Activated naive CD4-positive, alpha-beta T cell treated with anti-CD3 and anti-CD28 coated beads, Interleukin-2, amount 50 U/mL, for 16 hours (primary cell): ENCODE data around the gene GCNT2.
A peak's percentile ranks its signal among the peaks of the same experiment; 100 is the strongest.
"Not testable (repeated sequence)": the region's sequence is repeated elsewhere in the genome, so short reads cannot be mapped to it uniquely, and the experiment has no call there.

Source experiments
- DNase-seq: peaks from one replicate; pipeline ENCODE4 v3.0.0-alpha.2; 2020

The GCNT2 gene

GRCh38 chr6:10521104-10521808, at the start of gene GCNT2:
GCNT2 (plus strand) TSS chr6:10521351; CDS start chr6:10528912, 7,561 bp downstream.
- no peak for DNase-seq

- no peak for DNase-seq
Observed at GRCh38 chr6:10472634-10473033, 48.5 kb upstream of the GCNT2 start.

GRCh38 chr6:10478187-10479040, 42.7 kb upstream of the GCNT2 start:
- no peak for DNase-seq

DNA sequence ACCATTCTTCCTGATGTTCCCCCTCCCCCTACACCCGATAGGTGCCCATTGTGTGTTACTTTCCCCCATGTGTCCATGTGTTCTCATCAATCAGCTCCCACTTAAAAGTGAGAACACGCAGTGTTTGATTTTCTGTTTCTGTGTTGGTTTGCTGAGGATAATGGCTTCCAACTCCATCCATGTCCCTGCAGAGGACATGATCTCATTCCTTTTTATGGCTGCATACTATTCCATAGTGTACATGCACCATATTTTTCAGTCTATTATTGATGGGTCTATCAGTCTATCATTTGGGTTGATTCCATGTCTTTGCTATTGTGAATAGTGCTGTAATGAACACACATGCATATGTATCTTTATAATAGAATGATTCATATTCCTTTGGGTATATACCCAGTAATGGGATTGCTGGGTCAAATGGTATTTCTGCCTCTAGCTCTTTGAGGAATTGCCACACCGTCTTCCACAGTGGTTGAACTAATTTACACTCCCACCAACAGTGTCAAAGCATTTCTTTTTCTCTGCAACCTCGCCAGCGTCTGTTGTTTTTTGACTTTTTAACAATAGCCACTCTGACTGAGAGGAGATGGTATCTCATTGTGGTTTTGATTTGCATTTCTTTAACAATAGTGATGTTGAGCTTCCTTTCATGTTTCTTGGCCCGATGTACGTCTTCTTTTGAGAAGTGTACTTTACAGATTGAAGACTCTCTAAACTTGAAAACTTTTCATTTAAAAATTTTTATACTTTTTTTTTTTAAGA, 41.0 kb upstream of the GCNT2 start:
- DNase-seq: no peak

GRCh38 chr6:10481101-10481500, 40.0 kb upstream of the GCNT2 start:
- DNase-seq: no peak

DNA sequence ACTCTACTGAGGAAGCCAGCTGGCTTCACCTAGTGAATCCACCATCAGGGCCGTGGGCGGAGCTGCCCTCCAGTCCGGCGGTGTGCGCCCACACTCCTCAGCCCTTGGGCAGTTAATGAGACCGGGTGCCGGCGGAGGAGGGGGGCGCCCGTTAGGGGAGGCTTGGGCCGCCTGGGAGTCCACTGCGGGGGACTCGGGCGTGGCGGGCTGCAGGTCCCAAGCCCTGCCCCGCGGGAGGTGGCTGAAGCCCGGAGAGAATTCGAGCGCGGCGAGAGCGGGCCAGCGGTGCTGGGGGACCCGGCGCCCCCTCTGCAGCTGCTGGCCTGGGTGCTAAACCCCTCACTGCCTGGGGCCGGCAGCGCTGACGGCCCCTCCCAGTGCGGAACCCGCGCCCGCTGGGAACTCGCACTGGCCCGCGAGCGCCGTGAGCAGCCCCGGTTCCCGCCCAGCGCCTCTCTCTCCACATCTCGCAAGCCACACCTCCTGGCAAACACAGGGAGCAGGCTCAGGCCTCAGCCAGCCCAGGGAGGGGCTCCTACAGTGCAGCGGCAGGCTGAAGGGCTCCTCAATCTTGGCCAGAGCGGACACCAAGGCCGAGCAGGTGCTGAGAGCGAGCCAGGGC, 38.4 kb upstream of the GCNT2 start:
- no peak for DNase-seq

- DNase-seq: no peak
Observed at GRCh38 chr6:10484912-10485311, 36.2 kb upstream of the GCNT2 start.

DNA sequence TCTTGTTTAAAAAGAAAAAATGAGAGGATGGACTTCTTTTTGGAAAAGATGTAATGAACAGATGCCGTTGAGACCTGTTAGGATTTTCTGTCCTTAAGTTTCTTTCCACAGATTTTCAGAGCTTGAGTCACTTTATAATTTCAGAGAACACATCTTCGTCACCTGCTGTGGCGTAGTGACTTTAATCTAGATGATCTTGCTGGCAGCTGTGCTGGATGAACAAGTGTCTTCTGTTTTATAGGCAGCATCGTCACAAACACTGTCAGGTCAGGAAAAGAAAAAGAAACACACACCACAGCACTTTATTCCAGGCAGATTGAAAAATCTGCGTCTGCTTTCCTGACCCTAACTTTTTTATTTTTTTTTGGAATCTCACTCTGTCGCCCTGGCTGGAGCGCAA, 35.7 kb upstream of the GCNT2 start:
- no peak for DNase-seq

DNA sequence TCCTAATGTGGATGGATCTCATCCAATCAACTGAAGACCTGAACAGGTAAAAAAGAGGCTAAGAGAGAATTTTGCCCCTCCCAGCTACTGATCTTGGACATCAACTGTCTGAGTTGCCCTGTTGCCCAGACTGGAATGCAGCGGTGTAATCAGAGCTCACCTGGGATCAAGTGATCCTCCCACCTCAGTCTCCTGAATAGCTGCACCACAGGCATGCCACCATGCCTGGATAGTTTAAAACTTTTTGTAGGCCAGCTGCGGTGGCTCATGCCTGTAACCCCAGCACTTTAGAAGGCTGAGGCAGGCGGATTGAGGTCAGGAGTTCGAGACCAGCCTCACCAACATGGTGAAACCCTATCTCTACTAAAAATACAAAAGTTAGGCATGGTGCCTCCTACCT, 34.9 kb upstream of the GCNT2 start:
- no peak for DNase-seq

DNA sequence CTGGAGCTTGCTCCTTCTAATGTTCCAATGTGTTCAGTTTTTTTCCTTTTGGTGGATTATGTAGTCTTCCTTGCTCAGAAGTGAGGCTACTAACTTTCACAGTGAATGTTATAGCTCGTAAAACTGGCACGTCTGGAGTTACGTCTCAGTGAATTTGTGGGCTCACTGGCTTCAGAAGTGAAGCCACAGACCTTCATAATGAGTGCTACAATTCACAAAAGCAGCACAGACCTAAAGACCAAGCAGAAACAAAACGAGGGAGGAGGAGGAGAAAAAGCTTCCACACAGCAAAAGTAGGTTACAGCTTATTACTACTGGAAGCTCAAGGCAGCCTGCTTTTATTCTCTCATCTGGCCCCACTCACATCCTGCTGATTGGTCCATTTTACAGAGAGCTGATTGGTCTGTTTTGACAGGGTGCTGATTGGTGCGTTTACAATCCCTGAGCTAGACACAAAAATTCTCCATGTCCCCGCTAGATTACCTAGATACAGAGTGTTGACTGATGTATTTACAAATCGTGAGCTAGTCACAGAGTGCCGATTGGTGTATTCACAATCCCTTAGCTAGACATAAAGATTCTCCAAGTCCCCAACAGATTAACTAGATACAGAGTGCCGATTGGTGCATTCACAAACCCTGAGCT, 34.1 kb upstream of the GCNT2 start:
- not testable (repeated sequence) for DNase-seq

DNA sequence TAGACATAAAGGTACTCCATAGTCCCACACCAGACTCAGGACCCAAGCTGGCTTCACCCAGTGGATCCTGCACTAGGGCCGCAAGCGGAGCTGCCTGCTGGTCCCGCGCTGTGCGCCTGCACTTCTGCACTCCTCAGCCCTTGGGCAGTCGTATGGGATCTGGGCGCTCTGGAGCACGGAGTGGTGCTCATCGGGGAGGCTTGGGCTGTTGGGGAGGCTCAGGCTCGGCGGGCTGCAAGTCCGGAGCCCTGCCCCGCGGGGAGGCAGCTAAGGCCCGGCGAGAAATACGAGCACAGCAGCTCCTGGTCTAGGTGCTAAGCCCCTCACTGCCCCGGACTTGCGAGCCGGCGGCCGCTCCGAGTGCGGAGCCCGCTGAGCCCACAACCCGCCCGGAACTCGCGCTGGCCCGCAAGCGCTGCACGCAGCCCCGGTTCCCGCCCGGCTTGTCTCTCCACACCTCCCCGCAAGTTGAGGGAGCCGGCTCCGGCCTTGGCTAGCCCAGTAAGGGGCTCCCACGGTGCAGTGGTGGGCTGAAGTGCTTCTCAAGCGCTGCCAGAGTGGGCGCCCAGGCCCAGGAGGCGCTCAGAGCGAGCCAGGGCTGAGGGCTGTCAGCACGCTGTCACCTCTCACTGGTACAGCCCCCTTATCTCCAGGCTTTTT, 33.4 kb upstream of the GCNT2 start:
- DNase-seq: no peak

DNA sequence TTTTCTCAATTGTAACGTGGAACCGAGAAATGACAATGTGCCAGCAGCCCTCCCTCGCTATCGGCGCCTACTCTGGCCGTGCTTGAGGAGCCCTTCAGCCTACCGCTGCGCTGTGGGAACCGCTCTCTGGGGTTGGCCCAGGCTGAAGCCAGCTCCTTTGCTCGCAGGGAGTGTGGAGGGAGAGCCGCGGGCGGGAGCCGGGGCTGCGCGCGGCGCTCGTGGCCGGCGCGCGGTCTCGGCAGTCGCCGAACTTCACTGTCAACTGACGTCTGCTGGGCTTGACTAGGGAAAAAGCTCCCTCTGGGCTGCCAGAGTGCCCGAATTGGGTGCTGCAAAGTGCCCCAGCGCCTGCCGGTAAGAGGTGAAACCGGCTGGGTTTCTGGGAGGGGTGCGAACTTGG, 29.7 kb upstream of the GCNT2 start:
- DNase-seq: no peak

DNA sequence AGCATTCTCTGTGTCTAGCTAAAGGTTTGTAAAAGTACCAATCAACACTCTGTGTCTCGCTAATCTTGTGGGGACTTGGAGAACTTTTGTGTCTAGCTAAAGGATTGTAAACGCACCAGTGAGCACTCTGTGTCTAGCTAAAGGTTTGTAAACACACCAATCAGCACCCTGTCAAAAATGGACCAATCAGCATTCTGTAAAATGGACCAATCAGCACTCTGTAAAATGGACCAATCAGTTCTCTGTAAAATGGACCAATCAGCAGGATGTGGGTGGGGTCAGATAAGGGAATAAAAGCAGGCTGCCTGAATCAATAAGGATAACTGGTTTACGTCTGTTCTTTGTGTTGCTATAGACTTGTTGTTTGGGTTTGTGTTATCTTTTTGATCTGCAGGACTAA, 29.2 kb upstream of the GCNT2 start:
- DNase-seq: not testable (repeated sequence)

- DNase-seq: no peak
Observed at GRCh38 chr6:10495029-10495428, 26.1 kb upstream of the GCNT2 start.

DNA sequence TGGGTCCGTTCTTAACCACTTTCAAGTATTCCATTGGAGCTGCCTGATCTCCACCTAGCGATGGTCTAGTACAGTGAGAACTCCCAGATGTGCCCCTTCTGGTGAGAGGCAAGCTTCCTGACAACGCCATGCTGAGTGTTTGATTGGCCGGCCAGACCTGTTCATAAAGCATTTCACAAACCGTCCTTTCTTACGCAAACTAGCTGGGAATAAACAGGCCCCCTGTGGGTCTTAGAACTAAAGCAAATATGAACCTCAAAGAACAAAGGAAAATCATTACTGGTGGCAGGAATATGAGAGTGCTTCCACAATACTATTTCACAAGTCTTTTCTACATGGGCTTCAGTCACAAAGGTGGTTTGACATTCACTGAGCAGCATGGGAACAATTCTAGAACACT, 15.6 kb upstream of the GCNT2 start:
- DNase-seq: no peak

DNA sequence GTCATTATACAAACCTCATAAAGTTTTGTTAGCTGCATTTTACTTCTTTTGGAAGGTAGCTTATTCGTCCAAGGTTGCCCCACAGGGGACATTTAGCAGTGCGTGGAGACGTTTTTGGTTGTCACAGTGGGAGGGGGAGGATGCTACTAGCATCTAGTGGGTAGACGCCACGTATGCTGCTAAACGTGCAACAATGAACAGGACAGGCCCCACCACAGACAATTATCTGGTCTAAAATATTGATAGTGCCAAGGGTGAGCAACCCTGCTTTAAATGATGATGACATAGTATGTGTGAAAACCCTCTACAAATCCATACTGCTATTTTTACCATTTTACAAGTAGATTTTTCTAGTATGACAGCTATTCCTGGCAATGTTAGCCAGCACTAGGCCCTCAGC, 13.9 kb upstream of the GCNT2 start:
- DNase-seq: no peak

DNA sequence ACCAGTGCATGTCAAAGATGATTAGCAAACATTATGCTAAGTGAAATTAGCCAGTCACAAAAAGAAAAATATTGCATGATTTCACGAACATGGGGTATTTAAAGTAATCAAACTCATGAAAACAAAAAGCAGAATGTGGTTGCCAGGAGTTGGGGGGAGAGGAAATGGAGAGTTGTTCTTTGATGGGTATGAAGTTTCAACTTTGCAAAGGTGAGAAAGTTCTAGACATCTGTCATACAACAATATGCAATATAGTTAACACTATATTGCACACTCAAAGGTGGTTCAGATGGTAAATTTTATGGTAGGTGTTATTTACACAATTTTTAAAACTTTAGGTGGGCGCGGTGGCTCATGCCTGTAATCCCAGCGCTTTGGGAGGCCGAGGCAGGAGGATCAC, 13.4 kb upstream of the GCNT2 start:
- no peak for DNase-seq

DNA sequence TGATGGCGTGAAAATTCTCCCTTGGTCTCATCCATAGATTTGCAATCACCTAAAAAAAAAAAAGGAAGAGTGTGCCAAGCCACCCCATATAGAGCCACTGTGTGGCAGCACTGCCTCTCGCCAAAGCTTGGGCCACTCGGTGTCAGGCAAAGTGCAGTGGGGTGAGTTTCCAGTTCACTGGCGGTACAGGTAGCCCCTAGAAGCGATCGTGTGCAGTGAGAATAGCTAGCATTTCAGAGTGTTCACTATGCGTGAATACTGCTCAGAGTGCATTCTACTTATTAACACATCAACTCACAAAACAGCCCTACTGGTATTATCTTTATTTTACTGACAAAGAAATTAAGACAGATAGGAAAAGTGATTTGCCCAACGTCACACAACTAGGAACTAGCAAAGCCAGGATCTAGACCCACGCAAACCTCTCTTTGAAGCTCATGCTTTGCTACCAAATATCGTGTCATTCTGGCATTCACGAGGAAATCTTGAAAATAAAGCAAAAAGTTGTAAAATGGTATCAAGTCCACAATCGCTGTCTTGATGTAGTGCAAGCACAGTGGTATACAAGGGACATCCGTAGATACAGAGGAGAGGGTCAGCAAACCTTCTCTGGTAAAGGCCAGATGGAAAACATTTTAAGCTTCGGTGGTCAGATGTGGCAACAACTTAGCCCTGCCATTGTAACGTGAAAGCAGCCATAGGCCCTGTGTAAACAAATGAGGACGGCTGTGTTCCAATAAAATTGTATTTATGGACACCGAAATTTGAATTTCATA, 10.4 kb upstream of the GCNT2 start:
- peak; percentile 40 for DNase-seq

GRCh38 chr6:10511477-10511876, 9.7 kb upstream of the GCNT2 start:
- DNase-seq: no peak

- DNase-seq: no peak
Observed at GRCh38 chr6:10513544-10513943, 7.6 kb upstream of the GCNT2 start.
